ENCODE results near the gene ANXA4. TPM values are rescaled to one million over a fixed set of nuclear protein-coding genes. Genes with fewer than 3 reads are reported as not detected.

ANXA4 gene
- total and polyA plus RNA-seq, 2 of the 13 experiments (the other 11 are each of a cell fraction or from before 2014, with no cell fraction given) = 155 to 168 TPM

DNA sequence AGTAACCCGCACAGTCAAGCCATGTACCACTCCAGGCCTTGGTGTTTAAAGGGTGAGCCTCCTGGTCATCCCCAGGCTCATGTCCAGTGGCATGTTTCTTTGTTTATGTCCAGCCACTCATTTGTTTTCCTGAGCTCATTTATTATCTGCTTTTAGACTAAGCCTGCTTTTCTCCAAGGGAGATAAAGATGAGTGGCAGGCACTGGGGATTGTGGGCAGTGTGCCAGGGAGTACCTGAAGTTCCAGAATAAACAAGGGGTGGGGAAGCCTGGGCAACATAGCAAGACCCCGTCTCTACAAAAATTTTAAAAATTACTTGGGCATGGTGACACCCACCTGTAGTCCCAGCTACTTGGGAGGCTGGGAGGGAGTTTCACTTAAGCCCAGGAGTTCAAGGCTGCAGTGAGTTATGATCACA lies 1.9 kb downstream of the ANXA4 start (continued):
- TF ChIP-seq, protein P1, sequence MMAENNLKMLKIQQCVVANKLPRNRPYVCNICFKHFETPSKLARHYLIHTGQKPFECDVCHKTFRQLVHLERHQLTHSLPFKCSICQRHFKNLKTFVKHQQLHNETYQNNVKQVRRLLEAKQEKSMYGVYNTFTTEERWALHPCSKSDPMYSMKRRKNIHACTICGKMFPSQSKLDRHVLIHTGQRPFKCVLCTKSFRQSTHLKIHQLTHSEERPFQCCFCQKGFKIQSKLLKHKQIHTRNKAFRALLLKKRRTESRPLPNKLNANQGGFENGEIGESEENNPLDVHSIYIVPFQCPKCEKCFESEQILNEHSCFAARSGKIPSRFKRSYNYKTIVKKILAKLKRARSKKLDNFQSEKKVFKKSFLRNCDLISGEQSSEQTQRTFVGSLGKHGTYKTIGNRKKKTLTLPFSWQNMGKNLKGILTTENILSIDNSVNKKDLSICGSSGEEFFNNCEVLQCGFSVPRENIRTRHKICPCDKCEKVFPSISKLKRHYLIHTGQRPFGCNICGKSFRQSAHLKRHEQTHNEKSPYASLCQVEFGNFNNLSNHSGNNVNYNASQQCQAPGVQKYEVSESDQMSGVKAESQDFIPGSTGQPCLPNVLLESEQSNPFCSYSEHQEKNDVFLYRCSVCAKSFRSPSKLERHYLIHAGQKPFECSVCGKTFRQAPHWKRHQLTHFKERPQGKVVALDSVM (CRISPR knock-in tag; IDR thresholded peaks at IDR 0.05) = no peak
- TF ChIP-seq ZNF143 (CRISPR knock-in tag; IDR thresholded peaks at IDR 0.05) (0 out of 2 replicates have a peak, but pooled peaks have one; percentile 13), STAG1 (CRISPR knock-in tag; IDR thresholded peaks at IDR 0.05) (peak; percentile 0; the same call in 1 of the 2 replicates), RFXAP (CRISPR knock-in tag; IDR thresholded peaks at IDR 0.05; ENCODE audit: borderline replicate concordance) (no peak), ETV5 (CRISPR knock-in tag; IDR thresholded peaks at IDR 0.05; ENCODE audit: borderline replicate concordance) (no peak), ZNF577 (CRISPR knock-in tag; IDR thresholded peaks at IDR 0.05; ENCODE audit: borderline replicate concordance, low read depth) (no peak), ZNF121 (CRISPR knock-in tag; IDR thresholded peaks at IDR 0.05) (peak; percentile 98), TEAD3 (CRISPR knock-in tag; optimal IDR thresholded peaks at IDR 0.05; ENCODE audit: borderline replicate concordance) (peak; percentile 10)
- TF ChIP-seq, protein P2, sequence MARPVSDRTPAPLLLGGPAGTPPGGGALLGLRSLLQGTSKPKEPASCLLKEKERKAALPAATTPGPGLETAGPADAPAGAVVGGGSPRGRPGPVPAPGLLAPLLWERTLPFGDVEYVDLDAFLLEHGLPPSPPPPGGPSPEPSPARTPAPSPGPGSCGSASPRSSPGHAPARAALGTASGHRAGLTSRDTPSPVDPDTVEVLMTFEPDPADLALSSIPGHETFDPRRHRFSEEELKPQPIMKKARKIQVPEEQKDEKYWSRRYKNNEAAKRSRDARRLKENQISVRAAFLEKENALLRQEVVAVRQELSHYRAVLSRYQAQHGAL (CRISPR knock-in tag; IDR thresholded peaks at IDR 0.05; ENCODE audit: not compliant biosample characterization) = no peak

DNA sequence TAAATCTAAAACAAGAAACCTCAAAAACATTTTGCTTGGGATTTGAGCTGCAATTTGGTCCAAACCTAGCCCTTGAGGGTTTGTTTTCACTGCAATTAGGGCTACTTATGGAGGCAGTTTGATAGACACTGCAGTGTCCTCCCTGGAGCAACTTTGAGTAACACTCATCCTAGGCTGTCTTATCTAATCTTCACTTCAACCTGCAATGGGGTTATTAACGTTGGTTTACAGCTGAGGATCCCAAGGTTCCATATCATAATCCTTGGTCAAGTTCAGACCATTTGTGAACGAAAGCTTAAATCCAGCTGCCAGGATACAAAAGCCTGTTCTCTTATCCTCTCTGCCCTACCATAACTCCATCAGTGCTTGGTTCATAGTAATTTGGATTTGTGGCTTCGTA lies 2.5 kb downstream of the ANXA4 start:
- Histone ChIP-seq H3K27me3 (ENCODE audit: control insufficient read depth in 1 of 2, insufficient read depth in 2 of 2, low read length in 2 of 2) (no peaks in the 10 kb centered on the region; a peak in 1 of 5 replicates), H3K9me3 (ENCODE audit: low read length) (no peaks in the 10 kb centered on the region), H3K36me3 (replicated peaks in 1 of 2; ENCODE audit: control insufficient read depth in 1 of 2, insufficient read depth in 2 of 2, low read length in 2 of 2) (peaks cover 0 to 16% of the 10 kb centered on the region in 2 experiments; a peak in 2 of 5 replicates), H3K4me3 (replicated peaks in 1 of 3; ENCODE audit: insufficient read depth in 1 of 3, low read depth in 2 of 3, low read length in 3 of 3) (peak overlapping the region in 2 of 3 experiments; percentile 17 to 22; a peak in 3 of 6 replicates), H4K20me1 (ENCODE audit: insufficient read depth, low read length) (peaks cover 3% of the 10 kb centered on the region; the same call in 1 of the 2 replicates), H3K9ac (ENCODE audit: insufficient read depth, low read depth, low read length) (no peak overlapping the region; the same call in 1 of the 2 replicates), H3K79me2 (ENCODE audit: insufficient read depth, low read length) (peaks cover 65% of the 10 kb centered on the region), H3K4me1 (ENCODE audit: insufficient read depth, low read length) (peaks cover 68% of the 10 kb centered on the region), H3K27ac (ENCODE audit: extremely low read length, insufficient read depth, low read length) (peak overlapping the region; percentile 94), H2AFZ (ENCODE audit: low read length) (no peak overlapping the region), H3K4me2 (ENCODE audit: low read depth, low read length) (peak overlapping the region; percentile 63)
- 63% methylated on average over 3 of the region's 3 CpGs for WGBS (ENCODE audit: low lambda C conversion rate)
- BruUV-seq (replicated peaks) = no TSS peak
- no peak for DNase-seq (ENCODE audit: low spot score)
- ATAC-seq = no peak
- CTCF ChIA-PET (ENCODE audit: low intra/inter-chr PET ratio, low total read pairs) = no interaction called here
- no peak for FAIRE-seq
- in situ Hi-C loops (cut with HindIII; ENCODE audit: extremely low pct_ligation_motif_present, low pct_unique_long_range_greater_than_20kb) = no loop called here
- POLR2A ChIA-PET = interaction anchor here (1.2 to 5.7 kb wide), 5 partner anchors 9 to 187 kb away, joined by 3 to 142 read pairs (median 3); no protein-coding TSS in a partner anchor
- intact Hi-C loops (cut with micrococcal nuclease; ENCODE audit: unreplicated experiment) = loop anchor here (1.0 kb wide), 1 partner anchor 8 kb away; no protein-coding TSS in a partner anchor
- TF ChIP-seq ZSCAN29 (CRISPR knock-in tag; conservative IDR thresholded peaks at IDR 0.05) (0 out of 2 replicates have a peak, but pooled peaks have one; percentile 10), HNRNPUL1 (IDR thresholded peaks at IDR 0.05; ENCODE audit: low read depth, low read length) (no peak), XBP1 (CRISPR knock-in tag; IDR thresholded peaks at IDR 0.05) (no peak), ZNF260 (CRISPR knock-in tag; IDR thresholded peaks at IDR 0.05; ENCODE audit: borderline replicate concordance, low read depth) (no peak), HHEX (CRISPR knock-in tag; IDR thresholded peaks at IDR 0.05) (no peak), MIER3 (CRISPR knock-in tag; IDR thresholded peaks at IDR 0.05; ENCODE audit: borderline replicate concordance) (0 out of 2 replicates have a peak, but pooled peaks have one; percentile 10), ARNT (IDR thresholded peaks at IDR 0.05) (no peak)
- TF ChIP-seq, protein P3, sequence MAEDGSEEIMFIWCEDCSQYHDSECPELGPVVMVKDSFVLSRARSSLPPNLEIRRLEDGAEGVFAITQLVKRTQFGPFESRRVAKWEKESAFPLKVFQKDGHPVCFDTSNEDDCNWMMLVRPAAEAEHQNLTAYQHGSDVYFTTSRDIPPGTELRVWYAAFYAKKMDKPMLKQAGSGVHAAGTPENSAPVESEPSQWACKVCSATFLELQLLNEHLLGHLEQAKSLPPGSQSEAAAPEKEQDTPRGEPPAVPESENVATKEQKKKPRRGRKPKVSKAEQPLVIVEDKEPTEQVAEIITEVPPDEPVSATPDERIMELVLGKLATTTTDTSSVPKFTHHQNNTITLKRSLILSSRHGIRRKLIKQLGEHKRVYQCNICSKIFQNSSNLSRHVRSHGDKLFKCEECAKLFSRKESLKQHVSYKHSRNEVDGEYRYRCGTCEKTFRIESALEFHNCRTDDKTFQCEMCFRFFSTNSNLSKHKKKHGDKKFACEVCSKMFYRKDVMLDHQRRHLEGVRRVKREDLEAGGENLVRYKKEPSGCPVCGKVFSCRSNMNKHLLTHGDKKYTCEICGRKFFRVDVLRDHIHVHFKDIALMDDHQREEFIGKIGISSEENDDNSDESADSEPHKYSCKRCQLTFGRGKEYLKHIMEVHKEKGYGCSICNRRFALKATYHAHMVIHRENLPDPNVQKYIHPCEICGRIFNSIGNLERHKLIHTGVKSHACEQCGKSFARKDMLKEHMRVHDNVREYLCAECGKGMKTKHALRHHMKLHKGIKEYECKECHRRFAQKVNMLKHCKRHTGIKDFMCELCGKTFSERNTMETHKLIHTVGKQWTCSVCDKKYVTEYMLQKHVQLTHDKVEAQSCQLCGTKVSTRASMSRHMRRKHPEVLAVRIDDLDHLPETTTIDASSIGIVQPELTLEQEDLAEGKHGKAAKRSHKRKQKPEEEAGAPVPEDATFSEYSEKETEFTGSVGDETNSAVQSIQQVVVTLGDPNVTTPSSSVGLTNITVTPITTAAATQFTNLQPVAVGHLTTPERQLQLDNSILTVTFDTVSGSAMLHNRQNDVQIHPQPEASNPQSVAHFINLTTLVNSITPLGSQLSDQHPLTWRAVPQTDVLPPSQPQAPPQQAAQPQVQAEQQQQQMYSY (CRISPR knock-in tag; IDR thresholded peaks at IDR 0.05) = no peak

All from HepG2 (cell line).